Neuronal stem cell (in vitro differentiated cells): ENCODE data around the gene STAT5B.
A peak's percentile ranks its signal among the peaks of the same experiment; 100 is the strongest.

Source experiments
- DNase-seq: peaks from one replicate; pipeline ENCODE4 v3.0.0-alpha.2; 2013; ENCODE audit warnings: low spot score
- H2AFZ ChIP-seq: one replicate; pipeline ENCODE4 v1.6.1; 2013; ENCODE audit warnings: mild to moderate bottlenecking, low read length, inconsistent platforms
- H2AK5ac ChIP-seq: 2 replicates; pipeline ENCODE4 v1.6.1; 2013; ENCODE audit warnings: low read depth, mild to moderate bottlenecking, inconsistent platforms, low read length, moderate library complexity, mixed read lengths
- H2BK120ac ChIP-seq: 2 replicates; pipeline ENCODE4 v1.6.1; 2013; ENCODE audit warnings: low read depth, mild to moderate bottlenecking, inconsistent platforms, low read length, moderate library complexity, mixed read lengths
- H2BK12ac ChIP-seq: one replicate; pipeline ENCODE4 v1.6.1; 2013; ENCODE audit warnings: low read length, inconsistent platforms
- H2BK15ac ChIP-seq: 2 replicates; pipeline ENCODE4 v1.6.1; 2013; ENCODE audit warnings: mild to moderate bottlenecking, low read length, inconsistent platforms, mixed read lengths
- H2BK5ac ChIP-seq: one replicate; pipeline ENCODE4 v1.6.1; 2013; ENCODE audit warnings: inconsistent platforms, mild to moderate bottlenecking, low read length, moderate library complexity
- H3K14ac ChIP-seq: one replicate; pipeline ENCODE4 v1.6.1; 2013; ENCODE audit warnings: low read length, inconsistent platforms
- H3K18ac ChIP-seq: 2 replicates; pipeline ENCODE4 v1.6.1; 2013; ENCODE audit warnings: low read length, inconsistent platforms
- H3K23ac ChIP-seq: 2 replicates; pipeline ENCODE4 v1.6.1; 2013; ENCODE audit warnings: low read depth, mild to moderate bottlenecking, mixed read lengths, low read length, inconsistent platforms; ENCODE audit not compliant: poor library complexity
- H3K27ac ChIP-seq: replicated peaks from 3 replicates; pipeline ENCODE4 v1.5.1; 2013; ENCODE audit warnings: low read length, inconsistent platforms
- H3K27me3 ChIP-seq, 3 experiments: 2 replicates each; pipeline ENCODE4 v1.6.1; 2013; ENCODE audit warnings: low read length in 3 of 3, mild to moderate bottlenecking in 2 of 3, inconsistent platforms in 1 of 3, low read depth in 1 of 3, mixed read lengths in 1 of 3, moderate library complexity in 1 of 3; ENCODE audit not compliant: control insufficient read depth in 3 of 3, insufficient read depth in 3 of 3
- H3K36me3 ChIP-seq, 2 donors: replicated peaks in 1 of 2; 2 replicates each; pipeline ENCODE4 v1.6.1; 2013; ENCODE audit warnings: low read length in 2 of 2; ENCODE audit not compliant: control insufficient read depth in 2 of 2, insufficient read depth in 2 of 2
- H3K4ac ChIP-seq: 2 replicates; pipeline ENCODE4 v1.6.1; 2013; ENCODE audit warnings: inconsistent platforms, mild to moderate bottlenecking, low read length, moderate library complexity
- H3K4me1 ChIP-seq, 2 donors: 1 replicate in 1 of 2; 2 replicates in 1 of 2; pipeline ENCODE4 v1.6.1; 2013; ENCODE audit warnings: low read length in 2 of 2, low read depth in 1 of 2; ENCODE audit not compliant: control insufficient read depth in 2 of 2, insufficient read depth in 1 of 2
- H3K4me2 ChIP-seq: one replicate; pipeline ENCODE4 v1.6.1; 2013; ENCODE audit warnings: mild to moderate bottlenecking, low read length, inconsistent platforms; ENCODE audit not compliant: insufficient read depth, poor library complexity, severe bottlenecking
- H3K4me3 ChIP-seq, 2 donors: 2 replicates each; pipeline ENCODE4 v1.5.1; 2013; ENCODE audit warnings: low read length in 2 of 2, mild to moderate bottlenecking in 2 of 2, inconsistent platforms in 1 of 2, moderate library complexity in 1 of 2
- H3K79me1 ChIP-seq: one replicate; pipeline ENCODE4 v1.6.1; 2013; ENCODE audit warnings: low read depth, mild to moderate bottlenecking, inconsistent platforms, low read length, moderate library complexity
- H3K9ac ChIP-seq: one replicate; pipeline ENCODE4 v1.6.1; 2013; ENCODE audit warnings: mild to moderate bottlenecking, low read depth, low read length, inconsistent platforms; ENCODE audit not compliant: poor library complexity
- H3K9me3 ChIP-seq, 2 donors: replicated peaks in 1 of 2; 2 replicates each; pipeline versions ENCODE3 to v1.6.1; 2013; ENCODE audit warnings: low read length in 2 of 2, mild to moderate bottlenecking in 2 of 2, inconsistent platforms in 1 of 2, low read depth in 1 of 2, mixed read lengths in 1 of 2, moderate library complexity in 1 of 2; ENCODE audit not compliant: control insufficient read depth in 2 of 2, insufficient read depth in 1 of 2
- H4K8ac ChIP-seq: one replicate; pipeline ENCODE4 v1.6.1; 2013; ENCODE audit warnings: low read depth, mild to moderate bottlenecking, inconsistent platforms, low read length, moderate library complexity
- H4K91ac ChIP-seq: one replicate; pipeline ENCODE4 v1.6.1; 2013; ENCODE audit warnings: low read length, low read depth, mild to moderate bottlenecking, inconsistent platforms; ENCODE audit not compliant: poor library complexity
- WGBS, 2 donors: extraction: QIAGEN DNeasy Blood & Tissue Kit; methylation state at CpG; one replicate each; pipeline ENCODE4 v1.1.7; 2013; ENCODE audit warnings: missing lambda C conversion rate in 2 of 2, mixed read lengths in 1 of 2; ENCODE audit not compliant: insufficient read length in 2 of 2, insufficient replicate concordance in 1 of 2; ENCODE audit errors: extremely low coverage in 2 of 2; 5-methylcytosine and 5-hydroxymethylcytosine counted together

The STAT5B gene

DNA sequence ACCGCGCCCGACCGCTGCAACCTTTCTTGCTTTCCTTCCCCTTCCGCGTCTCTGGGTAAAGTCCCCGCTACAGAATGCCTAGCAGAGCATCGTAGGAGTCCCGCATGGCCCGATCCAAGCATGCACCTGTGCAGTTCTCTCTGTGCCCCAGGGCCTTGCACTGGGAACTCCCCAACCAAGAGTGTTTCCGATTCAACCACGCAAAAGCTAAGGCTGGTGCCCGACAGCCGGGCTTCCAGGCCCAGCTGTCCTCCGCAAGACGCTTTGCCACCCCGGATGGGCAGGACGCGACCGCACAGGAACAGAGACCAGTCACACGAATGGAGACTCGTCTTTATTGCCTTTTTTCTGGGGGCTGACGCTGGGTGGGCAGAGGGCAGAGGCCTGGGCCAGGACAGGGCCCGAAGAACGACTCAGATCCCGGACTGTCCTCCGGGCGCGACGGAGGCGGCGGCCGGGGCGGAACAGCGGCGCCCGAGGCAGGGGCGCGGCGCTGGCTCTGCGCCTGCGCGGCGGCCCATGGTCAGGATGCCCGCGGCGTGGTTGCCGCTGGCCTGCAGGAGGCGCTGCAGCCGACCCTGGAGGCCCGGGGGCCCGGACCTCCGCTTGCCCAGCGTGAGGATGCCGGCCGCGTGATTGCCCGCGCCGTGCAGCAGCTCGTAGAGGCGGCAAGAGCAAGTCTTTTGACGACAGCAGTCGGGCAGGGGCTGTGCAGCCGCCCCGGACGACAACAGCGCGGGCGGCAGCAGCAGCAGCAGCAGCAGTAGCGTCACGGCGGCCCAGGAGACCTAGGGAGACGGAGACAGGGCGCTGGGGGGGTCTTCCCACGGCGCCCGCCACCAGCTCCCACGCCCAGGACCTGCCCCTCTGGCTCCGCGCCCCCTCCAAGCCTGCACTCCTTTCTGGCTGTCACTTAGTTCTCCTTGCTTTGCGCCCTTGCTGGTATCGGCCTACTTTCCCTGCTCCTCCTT, 92.2 kb downstream of the STAT5B start:
- peak overlapping the region; percentile 95 for H3K18ac ChIP-seq
- peaks cover 21 to 22% of the 10 kb centered on the region in 2 donors for H3K4me1 ChIP-seq
- H3K4ac ChIP-seq: no peak overlapping the region
- no peak overlapping the region for H4K8ac ChIP-seq
- no peaks in the 10 kb centered on the region for H3K79me1 ChIP-seq
- H3K14ac ChIP-seq: peak overlapping the region; percentile 51
- peaks cover 15 to 57% (median 44%) of the 10 kb centered on the region in 3 experiments for H3K27me3 ChIP-seq
- H3K23ac ChIP-seq: peak overlapping the region; percentile 67
- peak; percentile 80 for DNase-seq
- WGBS, 2 donors: no CpG with 5 or more reads among the region's 83 CpGs
- peak overlapping the region; percentile 52 to 76 for H3K4me3 ChIP-seq
- no peak overlapping the region for H4K91ac ChIP-seq
- peak overlapping the region; percentile 26 for H3K9ac ChIP-seq
- H2AK5ac ChIP-seq: peak overlapping the region; percentile 34
- H3K27ac ChIP-seq: no peak overlapping the region
- peak overlapping the region; percentile 82 for H3K4me2 ChIP-seq
- peak overlapping the region; percentile 68 for H2BK12ac ChIP-seq
- H3K36me3 ChIP-seq: no peaks in the 10 kb centered on the region
- no peak overlapping the region for H2BK5ac ChIP-seq
- H2AFZ ChIP-seq: peak overlapping the region; percentile 95
- H2BK120ac ChIP-seq: no peak overlapping the region
- peak overlapping the region; percentile 76 for H2BK15ac ChIP-seq
- H3K9me3 ChIP-seq: peaks cover 0 to 2% of the 10 kb centered on the region in 2 donors

- Histone ChIP-seq H3K4me3 (peak overlapping the region in 1 of 2 donors; percentile 52), H3K4ac (no peak overlapping the region), H3K27me3 (peaks cover 15 to 61% (median 52%) of the 10 kb centered on the region in 3 experiments), H2BK12ac (no peak overlapping the region), H3K4me2 (peak overlapping the region; percentile 82), H3K18ac (no peak overlapping the region), H4K91ac (no peak overlapping the region), H3K14ac (no peak overlapping the region), H2AK5ac (no peak overlapping the region), H2BK5ac (no peak overlapping the region), H3K27ac (no peak overlapping the region), H3K9ac (no peak overlapping the region), H3K4me1 (peaks cover 21 to 22% of the 10 kb centered on the region in 2 donors), H2AFZ (peak overlapping the region; percentile 95), H2BK15ac (no peak overlapping the region), H4K8ac (no peak overlapping the region), H3K79me1 (no peaks in the 10 kb centered on the region), H3K9me3 (peaks cover 0 to 2% of the 10 kb centered on the region in 2 donors), H3K36me3 (no peaks in the 10 kb centered on the region), H3K23ac (no peak overlapping the region), H2BK120ac (no peak overlapping the region)
- DNase-seq: no peak
- WGBS, 2 donors: no CpG with 5 or more reads among the region's 9 CpGs
These were observed 93.1 kb downstream of the STAT5B start for GRCh38 chr17:42182927-42183734.

DNA sequence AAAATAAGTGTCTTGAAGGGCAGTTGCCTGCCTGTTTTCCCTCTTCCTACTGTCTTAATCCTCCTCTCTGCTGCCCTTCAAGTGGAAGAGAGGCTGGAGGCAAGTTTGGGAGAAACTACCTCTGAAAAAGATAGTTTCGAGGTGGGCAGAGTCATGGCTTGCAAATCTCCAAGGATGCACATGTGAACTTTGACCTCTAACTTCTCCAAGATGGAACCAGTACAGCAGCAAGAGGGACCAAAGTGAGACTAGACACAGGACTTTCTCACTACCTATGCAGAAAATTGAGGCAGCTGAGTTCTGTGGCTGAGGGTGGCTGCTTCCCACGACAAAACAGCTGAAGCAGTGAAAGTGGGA, 94.4 kb downstream of the STAT5B start:
- Histone ChIP-seq H2BK120ac (no peak overlapping the region), H2BK15ac (no peak overlapping the region), H3K9me3 (peaks cover 0 to 2% of the 10 kb centered on the region in 2 donors), H3K36me3 (no peaks in the 10 kb centered on the region), H3K4me3 (no peak overlapping the region), H3K4ac (no peak overlapping the region), H3K27ac (no peak overlapping the region), H2BK12ac (no peak overlapping the region), H3K14ac (no peak overlapping the region), H3K23ac (no peak overlapping the region), H3K27me3 (peaks cover 15 to 62% (median 52%) of the 10 kb centered on the region in 3 experiments), H2AK5ac (no peak overlapping the region), H3K79me1 (no peaks in the 10 kb centered on the region), H3K18ac (no peak overlapping the region), H2BK5ac (no peak overlapping the region), H3K4me2 (no peak overlapping the region), H3K4me1 (peaks cover 19 to 21% of the 10 kb centered on the region in 2 donors), H4K91ac (no peak overlapping the region), H2AFZ (no peak overlapping the region), H3K9ac (no peak overlapping the region), H4K8ac (no peak overlapping the region)
- no CpG with 5 or more reads among the region's 2 CpGs for WGBS, 2 donors
- no peak for DNase-seq
